Spleen (tissue), 7 donors: ENCODE data around the gene KRT79.

Experiments
- CTCF ChIP-seq, 11 experiments: fragments of 200-600 bp in 7 of 11; fragments of 450-650 bp in 4 of 11; sonication (generic) in 4 of 11; IDR thresholded peaks in 8 of 11; conservative IDR thresholded peaks in 3 of 11; 1 replicate in 7 of 11; 2 replicates in 4 of 11; pipeline versions ENCODE4 v1.4.0 to v1.8.0; 2016 to 2021; ENCODE audit warnings: antibody characterized with exemption in 11 of 11, inconsistent platforms in 4 of 11, mild to moderate bottlenecking in 1 of 11
- POLR2A ChIP-seq, 3 donors: fragments of 450-650 bp; IDR thresholded peaks; one replicate each; pipeline ENCODE4 v1.5.1; 2017; ENCODE audit warnings: antibody characterized with exemption in 3 of 3, mild to moderate bottlenecking in 1 of 3
- donor health status: DM: no; HTN: no; CAD: no; lungs with moderate emphysema.
- donor health status: DM: no; HTN: no; CAD: no.
- donor health status: DM: no; HTN: no; CAD: no.

- no peak for TF ChIP-seq CTCF (IDR thresholded peaks at IDR 0.05 in 8 of 11, conservative IDR thresholded peaks at IDR 0.05 in 3 of 11)
- no peak for TF ChIP-seq POLR2A (IDR thresholded peaks at IDR 0.05)
These were observed 54.2 kb downstream of the KRT79 start for GRCh38 chr12:52779914-52780313.
